Activated CD4-positive, CD25-positive, alpha-beta regulatory T cell (primary cell): Measurements from ENCODE around the gene FBLN2.
"Not testable (repeated sequence)": the region's sequence is repeated elsewhere in the genome, so short reads cannot be mapped to it uniquely, and the experiment has no call there.

Experiments used
- DNase-seq, 4 experiments: peaks; one replicate each; lab custom pipeline; 2025; lab: John Stamatoyannopoulos, UW

Gene FBLN2

GRCh38 chr3:13513913-13514517, 34.9 kb upstream of the FBLN2 start:
- no peak for DNase-seq

- DNase-seq = no peak
Measured at GRCh38 chr3:13514639-13515435, 34.1 kb upstream of the FBLN2 start.

- no peak for DNase-seq
Measured at GRCh38 chr3:13515786-13516759, 32.9 kb upstream of the FBLN2 start.

GRCh38 chr3:13516760-13517135, 32.2 kb upstream of the FBLN2 start:
- no peak for DNase-seq

GRCh38 chr3:13517253-13517977, 31.5 kb upstream of the FBLN2 start:
- no peak for DNase-seq

- DNase-seq = no peak
Measured at GRCh38 chr3:13518516-13518953, 30.4 kb upstream of the FBLN2 start.

GRCh38 chr3:13519006-13519791, 29.7 kb upstream of the FBLN2 start:
- DNase-seq = no peak

- no peak for DNase-seq
Measured at GRCh38 chr3:13520326-13520880, 28.5 kb upstream of the FBLN2 start.

- DNase-seq = no peak
Measured at GRCh38 chr3:13521309-13521708, 27.6 kb upstream of the FBLN2 start.

GRCh38 chr3:13521749-13522148, 27.2 kb upstream of the FBLN2 start:
- DNase-seq = not testable (repeated sequence)

GRCh38 chr3:13522236-13522635, 26.7 kb upstream of the FBLN2 start:
- no peak for DNase-seq

GRCh38 chr3:13524979-13525669, 23.8 kb upstream of the FBLN2 start:
- DNase-seq = no peak

GRCh38 chr3:13525827-13526625, 22.9 kb upstream of the FBLN2 start:
- DNase-seq = no peak

- DNase-seq = no peak
Measured at GRCh38 chr3:13526626-13526949, 22.3 kb upstream of the FBLN2 start.

GRCh38 chr3:13528217-13528867, 20.6 kb upstream of the FBLN2 start:
- no peak for DNase-seq

GRCh38 chr3:13529196-13530112, 19.5 kb upstream of the FBLN2 start:
- DNase-seq = no peak

GRCh38 chr3:13530241-13531009, 18.5 kb upstream of the FBLN2 start:
- no peak for DNase-seq
